ENCODE data around the gene MYO5B.

DNA sequence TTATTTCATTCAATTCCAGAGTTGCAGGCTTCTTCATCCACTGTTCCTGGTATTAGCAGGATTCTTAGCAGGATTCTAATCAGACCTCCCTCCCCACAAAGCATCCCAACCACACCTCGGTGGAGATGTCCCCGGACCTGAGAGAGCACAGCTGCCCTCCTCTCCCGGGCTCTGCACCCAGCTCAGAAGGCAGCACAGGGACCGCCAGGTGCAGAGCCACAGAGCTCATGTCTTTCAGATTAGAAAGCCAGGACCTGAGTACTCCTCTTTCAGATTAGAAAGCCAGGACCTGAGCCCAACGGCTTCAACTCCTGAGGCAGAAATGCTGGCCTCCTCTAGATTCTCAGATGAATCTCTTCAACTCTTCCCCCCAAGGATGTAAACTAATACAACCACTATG is 152.3 kb downstream of the MYO5B start:
- TF ChIP-seq GATA2 (IDR thresholded peaks at IDR 0.05; ENCODE audit: low read depth, low read length) (no peak), GATA3 (IDR thresholded peaks at IDR 0.05; ENCODE audit: low read depth, low read length) (no peak)

All from SH-SY5Y (cell line).